Measurements from ENCODE around the gene PCDHA6. TPM values are rescaled to one million over a fixed set of nuclear protein-coding genes. Genes with fewer than 3 reads are reported as not detected.
"Not testable (repeated sequence)": the region's sequence is repeated elsewhere in the genome, so short reads cannot be mapped to it uniquely, and the experiment has no call there.

Gene PCDHA6
- total RNA-seq, 2 donors from 2014 or later: 6.2 to 6.5 TPM

GRCh38 chr5:140800816-140801493 is 26.8 kb upstream of the PCDHA6 start, which contains the start of gene PCDHA3:
PCDHA3 (plus strand) TSS chr5:140801057.
- no peaks in the 10 kb centered on the region for H3K4me1 ChIP-seq (ENCODE audit: control insufficient read depth, insufficient read depth, low read length)
- peak within 1 kb of the TSS; percentile 66 for H3K27ac Mint-ChIP-seq
- H3K9me3 Mint-ChIP-seq: peaks cover 9% of the 10 kb centered on the region
- H3K9ac ChIP-seq (ENCODE audit: extremely low read depth, low read length, poor library complexity, severe bottlenecking): no peak within 1 kb of the TSS
- WGBS, 2 experiments (ENCODE audit: insufficient coverage in 1 of 2, insufficient read length in 1 of 2): 94% methylated on average over 16 to 29 of the region's 29 CpGs
- H3K36me3 ChIP-seq (ENCODE audit: control insufficient read depth, insufficient read depth, low read length): no peaks in the 10 kb centered on the region
- H3K27me3 ChIP-seq (ENCODE audit: control insufficient read depth, insufficient read depth, low read length, poor library complexity, severe bottlenecking): no peaks in the 10 kb centered on the region
- no peaks in the 10 kb centered on the region for H3K4me1 Mint-ChIP-seq
- H3K27ac ChIP-seq (ENCODE audit: low read depth, low read length): no peak within 1 kb of the TSS
- H3K9me3 ChIP-seq (ENCODE audit: control insufficient read depth, low read length): peaks cover 8% of the 10 kb centered on the region
- peaks cover 30% of the 10 kb centered on the region for H3K36me3 Mint-ChIP-seq (ENCODE audit: low read depth)
- H3K27me3 Mint-ChIP-seq (ENCODE audit: insufficient read depth): no peaks in the 10 kb centered on the region
- peak; percentile 67 for TF ChIP-seq CTCF (conservative IDR thresholded peaks at IDR 0.05)
- H3K4me3 Mint-ChIP-seq: peak within 1 kb of the TSS; percentile 69
- DNase-seq: no peak
- H3K4me3 ChIP-seq (ENCODE audit: low read length): no peak within 1 kb of the TSS

GRCh38 chr5:140801494-140801841 is 26.3 kb upstream of the PCDHA6 start:
- peak overlapping the region; percentile 69 for H3K4me3 Mint-ChIP-seq
- peak overlapping the region; percentile 66 for H3K27ac Mint-ChIP-seq
- peaks cover 30% of the 10 kb centered on the region for H3K36me3 Mint-ChIP-seq (ENCODE audit: low read depth)
- Histone ChIP-seq H3K9ac (ENCODE audit: extremely low read depth, low read length, poor library complexity, severe bottlenecking) (no peak overlapping the region), H3K9me3 (ENCODE audit: control insufficient read depth, low read length) (peaks cover 8% of the 10 kb centered on the region), H3K36me3 (ENCODE audit: control insufficient read depth, insufficient read depth, low read length) (no peaks in the 10 kb centered on the region), H3K4me3 (ENCODE audit: low read length) (no peak overlapping the region), H3K27me3 (ENCODE audit: control insufficient read depth, insufficient read depth, low read length, poor library complexity, severe bottlenecking) (no peaks in the 10 kb centered on the region), H3K27ac (ENCODE audit: low read depth, low read length) (no peak overlapping the region), H3K4me1 (ENCODE audit: control insufficient read depth, insufficient read depth, low read length) (no peaks in the 10 kb centered on the region)
- no peaks in the 10 kb centered on the region for H3K27me3 Mint-ChIP-seq (ENCODE audit: insufficient read depth)
- peak; percentile 26 for DNase-seq
- H3K4me1 Mint-ChIP-seq: no peaks in the 10 kb centered on the region
- H3K9me3 Mint-ChIP-seq: peaks cover 9% of the 10 kb centered on the region
- WGBS, 2 experiments (ENCODE audit: insufficient coverage in 1 of 2, insufficient read length in 1 of 2): 95 to 96% methylated on average over 14 to 16 of the region's 16 CpGs
- peak; percentile 61 for TF ChIP-seq CTCF (conservative IDR thresholded peaks at IDR 0.05)

- H3K9me3 ChIP-seq (ENCODE audit: control insufficient read depth, low read length); H3K9me3 Mint-ChIP-seq; H3K4me3 ChIP-seq (ENCODE audit: low read length); H3K4me3 Mint-ChIP-seq; H3K27me3 ChIP-seq (ENCODE audit: control insufficient read depth, insufficient read depth, low read length, poor library complexity, severe bottlenecking); H3K9ac ChIP-seq (ENCODE audit: extremely low read depth, low read length, poor library complexity, severe bottlenecking); H3K27me3 Mint-ChIP-seq (ENCODE audit: insufficient read depth); H3K27ac ChIP-seq (ENCODE audit: low read depth, low read length); H3K36me3 ChIP-seq (ENCODE audit: control insufficient read depth, insufficient read depth, low read length); H3K4me1 ChIP-seq (ENCODE audit: control insufficient read depth, insufficient read depth, low read length); H3K27ac Mint-ChIP-seq; DNase-seq; H3K4me1 Mint-ChIP-seq: not testable (repeated sequence)
- 95 to 97% methylated on average over 35 to 45 of the region's 45 CpGs for WGBS, 2 experiments (ENCODE audit: insufficient coverage in 1 of 2, insufficient read length in 1 of 2)
- peaks cover 27% of the 10 kb centered on the region for H3K36me3 Mint-ChIP-seq (ENCODE audit: low read depth)
Observed at GRCh38 chr5:140802381-140802780, 25.4 kb upstream of the PCDHA6 start.
